K562 (cell line): Measurements from ENCODE around the gene CHST2. TPM values are rescaled to one million over a fixed set of nuclear protein-coding genes. Genes with fewer than 3 reads are reported as not detected.
A peak's percentile ranks its signal among the peaks of the same experiment; 100 is the strongest.

Experiments used
- ATAC-seq: fragments of 200-7000 bp; cut with Tn5 transposase; 3 replicates; pipeline ENCODE4 v1.9.1; 2020; ENCODE audit warnings: moderate library complexity
- BruUV-seq: library from RNA; stranded (reverse); fragments of 400-500 nt; replicated peaks from 2 replicates; lab custom pipeline; 2021; lab: Mats Ljungman, UMichigan
- CTCF ChIA-PET: fragments of 300-600 bp; formaldehyde crosslinking; extraction: SDS; loops from one replicate; lab custom pipeline; 2021; ENCODE audit warnings: low intra/inter-chr PET ratio; lab: Yijun Ruan, JAX
- POLR2A ChIA-PET: fragments of 300-600, 350-650 bp; sonication (Branson Sonifier 250); formaldehyde crosslinking; extraction: SDS; loops from one replicate; lab custom pipeline; 2021; ENCODE audit warnings: antibody characterized with exemption, inconsistent platforms; lab: Yijun Ruan, JAX
- DNase-seq, 4 experiments: peaks; one replicate each; pipeline versions ENCODE4 v3.0.0 to v3.0.0-alpha.2; 2011 to 2018; ENCODE audit warnings: low spot score in 3 of 4, mixed read lengths in 3 of 4; ENCODE audit errors: extremely low read depth in 1 of 4
- FAIRE-seq: peaks from 2 replicates; lab custom pipeline; 2011; peaks lifted over from hg19 to GRCh38; lab: Jason Lieb, UNC
- H2AFZ ChIP-seq: 2 replicates; pipeline ENCODE4 v1.6.0; 2011; ENCODE audit warnings: low read depth, low read length, control low read depth, inconsistent platforms
- H3K27ac ChIP-seq: fragments of 200-600 bp; 3 replicates; pipeline ENCODE4 v1.8.0; 2011; ENCODE audit warnings: low read depth, mild to moderate bottlenecking, control low read depth, inconsistent platforms, low read length, moderate library complexity, mixed read lengths; ENCODE audit errors: extremely low read depth
- H3K27me3 ChIP-seq, 2 experiments: fragments of 300-600 bp in 1 of 2; 2 replicates in 1 of 2; 3 replicates in 1 of 2; pipeline versions ENCODE4 v1.6.0 to v1.8.0; 2011; ENCODE audit warnings: inconsistent platforms in 2 of 2, low read length in 2 of 2, mild to moderate bottlenecking in 1 of 2, mixed read lengths in 1 of 2, moderate library complexity in 1 of 2; ENCODE audit not compliant: control insufficient read depth in 2 of 2, insufficient read depth in 2 of 2
- H3K36me3 ChIP-seq: fragments of 300-600 bp; 3 replicates; pipeline ENCODE4 v1.8.0; 2011; ENCODE audit warnings: mild to moderate bottlenecking, low read length, inconsistent platforms; ENCODE audit not compliant: control insufficient read depth, insufficient read depth
- H3K4me1 ChIP-seq, 2 experiments: fragments of 200-600 bp in 1 of 2; replicated peaks in 1 of 2; 2 replicates in 1 of 2; 3 replicates in 1 of 2; pipeline versions ENCODE4 v1.5.1 to v1.8.0; 2011; ENCODE audit warnings: inconsistent platforms in 2 of 2, low read length in 2 of 2, mild to moderate bottlenecking in 1 of 2, mixed read lengths in 1 of 2, moderate library complexity in 1 of 2; ENCODE audit not compliant: control insufficient read depth in 2 of 2, insufficient read depth in 2 of 2
- H3K4me2 ChIP-seq: 2 replicates; pipeline ENCODE4 v1.6.1; 2011; ENCODE audit warnings: low read length, control low read depth, inconsistent platforms, mixed read lengths; ENCODE audit not compliant: insufficient read depth
- H3K4me3 ChIP-seq: fragments of 200-600 bp; sonication (generic), shearing (Covaris generic); 2 replicates; pipeline ENCODE4 v1.5.1; 2016; ENCODE audit warnings: control low read depth, inconsistent platforms
- H3K79me2 ChIP-seq: fragments of 200-600 bp; 3 replicates; pipeline ENCODE4 v1.8.0; 2011; ENCODE audit warnings: low read length, inconsistent platforms; ENCODE audit not compliant: control insufficient read depth, insufficient read depth
- H3K9ac ChIP-seq, 2 experiments: 2 replicates each; pipeline versions ENCODE4 v1.6.0 to v1.6.1; 2011; ENCODE audit warnings: low read depth in 2 of 2, low read length in 2 of 2, control low read depth in 1 of 2, inconsistent platforms in 1 of 2, mild to moderate bottlenecking in 1 of 2, mixed read lengths in 1 of 2; ENCODE audit not compliant: insufficient read depth in 1 of 2
- H3K9me1 ChIP-seq: one replicate; pipeline ENCODE4 v1.6.0; 2011; ENCODE audit warnings: inconsistent platforms, mild to moderate bottlenecking, low read length, moderate library complexity; ENCODE audit not compliant: control insufficient read depth, insufficient read depth
- H3K9me3 ChIP-seq: replicated peaks from 2 replicates; pipeline ENCODE4 v1.5.1; 2011; ENCODE audit warnings: low read depth, low read length, inconsistent platforms; ENCODE audit not compliant: control insufficient read depth, insufficient read depth
- H4K20me1 ChIP-seq: replicated peaks from 2 replicates; pipeline ENCODE4 v1.6.1; 2011; ENCODE audit warnings: low read length, inconsistent platforms, mixed read lengths; ENCODE audit not compliant: control insufficient read depth, insufficient read depth
- BRD4 ChIP-seq: fragments of 200-600 bp; sonication (generic); IDR thresholded peaks from 2 replicates; pipeline ENCODE4 v1.6.1; 2017; ENCODE audit warnings: inconsistent platforms
- FOSL1 ChIP-seq: fragments of 200-800 bp; sonication (Bioruptor generic); conservative IDR thresholded peaks from 2 replicates; pipeline ENCODE4 v1.6.1; 2016; ENCODE audit warnings: missing genetic modification characterization, missing compliant biosample characterization
- NBN ChIP-seq: fragments of 450-650 bp; IDR thresholded peaks from 2 replicates; pipeline ENCODE4 v1.6.1; 2016; ENCODE audit warnings: low read depth, mild to moderate bottlenecking
- NFYB ChIP-seq: IDR thresholded peaks from 2 replicates; pipeline ENCODE4 v1.6.1; 2011; ENCODE audit warnings: mild to moderate bottlenecking, moderate library complexity; ENCODE audit not compliant: insufficient read length; ENCODE audit errors: extremely low read depth
- POLR2H ChIP-seq: IDR thresholded peaks from 2 replicates; pipeline ENCODE4 v1.6.1; 2016; ENCODE audit warnings: missing genetic modification characterization, low read depth, mild to moderate bottlenecking, control low read depth, missing compliant biosample characterization, moderate library complexity
- RBM14 ChIP-seq: fragments of 200-400 bp; formaldehyde crosslinking; IDR thresholded peaks from 2 replicates; pipeline ENCODE4 v1.6.1; 2018; ENCODE audit warnings: low read depth, mild to moderate bottlenecking, low read length, moderate library complexity, borderline replicate concordance; ENCODE audit not compliant: insufficient read depth
- RBM17 ChIP-seq: fragments of 200-400 bp; formaldehyde crosslinking; IDR thresholded peaks from 2 replicates; pipeline ENCODE4 v1.6.1; 2017; ENCODE audit warnings: low read depth, mild to moderate bottlenecking, low read length, borderline replicate concordance
- RBM39 ChIP-seq: fragments of 200-400 bp; formaldehyde crosslinking; optimal IDR thresholded peaks from 2 replicates; pipeline ENCODE3; 2018; ENCODE audit warnings: low read depth, low read length
- SAP30 ChIP-seq: fragments of 200-600 bp; sonication (generic); IDR thresholded peaks from 2 replicates; pipeline ENCODE4 v1.6.1; 2012; ENCODE audit warnings: borderline replicate concordance, low read depth, mild to moderate bottlenecking, moderate library complexity, low read length, control low read depth, inconsistent platforms; ENCODE audit not compliant: insufficient read depth, poor library complexity, severe bottlenecking
- SRSF3 ChIP-seq: fragments of 200-400 bp; formaldehyde crosslinking; IDR thresholded peaks from 2 replicates; pipeline ENCODE4 v1.6.1; 2016; ENCODE audit warnings: mild to moderate bottlenecking, low read length, moderate library complexity; ENCODE audit not compliant: insufficient read depth
- WGBS: fragments of 100-300 bp; shearing (Covaris generic); methylation state at CpG from one replicate; pipeline ENCODE4 v1.1.6; 2016; ENCODE audit warnings: low coverage, mixed read lengths; ENCODE audit not compliant: insufficient coverage; ENCODE audit errors: missing lambda C conversion rate; 5-methylcytosine and 5-hydroxymethylcytosine counted together
- in situ Hi-C: fragments of 300-500 bp; cut with MboI; formaldehyde crosslinking; loops from 4 replicates; pipeline ENCODE4 v1.15.0; 2018; ENCODE audit warnings: inconsistent platforms, mixed read lengths
- intact Hi-C: fragments of 100-400 bp; cut with micrococcal nuclease; formaldehyde crosslinking; loops from 2 replicates; pipeline ENCODE4 v1.14.2; 2022
- polyA plus RNA-seq, 8 experiments: library from polyadenylated mRNA; depleted of rRNA in 4 of 8; stranded (reverse) in 5 of 8; unstranded in 3 of 8; fragments of >200 nt; fragmentation: Nextera tagmentation in 2 of 8; fragmentation: Illumina TruSeq in 1 of 8; extraction: Ambion mirVana in 2 of 8; extraction: Trizol in 1 of 8; gene quantifications; 2 replicates each; pipeline versions ENCODE4 v1.2.1 to v1.2.3, GENCODE V29; 2011 to 2014; ENCODE audit warnings: inconsistent platforms in 1 of 8, missing spikeins in 1 of 8
- total RNA-seq, 7 experiments: library from RNA; depleted of rRNA in 6 of 7; stranded (reverse); fragments of >200 nt in 6 of 7; fragmentation: Illumina TruSeq in 2 of 7; extraction: Trizol in 2 of 7; gene quantifications; 2 replicates each; pipeline versions ENCODE4 v1.2.1 to v1.2.3, GENCODE V29; 2011 to 2021; ENCODE audit warnings: low replicate concordance in 1 of 7
- TF ChIP-seq, protein P1 (sequence below): IDR thresholded peaks from 2 replicates; pipeline ENCODE4 v1.6.1; 2014; ENCODE audit warnings: antibody characterized with exemption
- TF ChIP-seq, protein P2 (sequence below): fragments of 450-650 bp; formaldehyde crosslinking; IDR thresholded peaks from 2 replicates; pipeline ENCODE4 v1.4.0; 2020; ENCODE audit warnings: mild to moderate bottlenecking, moderate library complexity
- TF ChIP-seq, protein P3 (sequence below): fragments of 450-650 bp; formaldehyde crosslinking; IDR thresholded peaks from 2 replicates; pipeline ENCODE4 v1.4.0; 2020; ENCODE audit warnings: mild to moderate bottlenecking, moderate library complexity
- TF ChIP-seq, protein P4 (sequence below): fragments of 450-650 bp; IDR thresholded peaks from 2 replicates; pipeline ENCODE4 v1.6.1; 2016

The CHST2 gene
- total and polyA plus RNA-seq, 9 of the 15 experiments (the other 6 are each of a cell fraction or from before 2014, with no cell fraction given) = 3.4 to 60.3 (median 13.9) TPM

DNA sequence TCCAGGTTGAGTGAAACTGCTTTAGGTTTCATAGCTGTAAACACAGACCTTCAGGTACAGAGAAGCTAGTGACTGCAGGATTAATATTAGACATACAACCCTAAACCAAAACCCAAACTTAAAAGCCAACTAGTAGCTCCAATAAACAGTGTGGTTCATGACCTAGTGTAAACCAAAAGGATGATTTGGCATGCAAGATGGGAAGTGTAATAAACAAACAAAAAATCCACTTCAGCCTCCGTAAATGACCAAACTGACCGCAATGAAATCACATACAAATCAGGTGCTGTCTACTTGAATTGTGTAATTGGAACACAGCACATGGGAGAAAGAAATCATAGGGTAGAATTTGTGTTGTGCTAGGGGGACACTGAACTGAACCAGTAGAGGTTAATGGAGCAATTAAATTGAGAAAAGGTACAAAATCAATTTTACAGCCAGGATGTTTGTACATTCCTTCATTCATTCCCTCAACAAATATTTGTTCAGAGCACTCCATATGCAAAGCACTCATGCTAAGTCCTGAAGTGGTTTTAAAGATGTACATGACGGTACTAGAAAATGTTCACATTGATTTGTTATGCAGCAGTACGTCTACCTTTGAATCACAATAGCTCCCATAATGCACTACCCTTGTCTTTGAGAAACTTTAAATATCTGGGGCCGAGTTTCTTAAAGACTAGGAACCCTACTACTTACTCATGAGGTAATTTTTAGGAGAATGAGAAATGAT lies 21.4 kb upstream of the CHST2 start (continued):
- no peak for TF ChIP-seq BRD4
- TF ChIP-seq, protein P1, sequence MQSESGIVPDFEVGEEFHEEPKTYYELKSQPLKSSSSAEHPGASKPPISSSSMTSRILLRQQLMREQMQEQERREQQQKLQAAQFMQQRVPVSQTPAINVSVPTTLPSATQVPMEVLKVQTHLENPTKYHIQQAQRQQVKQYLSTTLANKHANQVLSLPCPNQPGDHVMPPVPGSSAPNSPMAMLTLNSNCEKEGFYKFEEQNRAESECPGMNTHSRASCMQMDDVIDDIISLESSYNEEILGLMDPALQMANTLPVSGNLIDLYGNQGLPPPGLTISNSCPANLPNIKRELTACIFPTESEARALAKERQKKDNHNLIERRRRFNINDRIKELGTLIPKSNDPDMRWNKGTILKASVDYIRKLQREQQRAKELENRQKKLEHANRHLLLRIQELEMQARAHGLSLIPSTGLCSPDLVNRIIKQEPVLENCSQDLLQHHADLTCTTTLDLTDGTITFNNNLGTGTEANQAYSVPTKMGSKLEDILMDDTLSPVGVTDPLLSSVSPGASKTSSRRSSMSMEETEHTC = no peak

DNA sequence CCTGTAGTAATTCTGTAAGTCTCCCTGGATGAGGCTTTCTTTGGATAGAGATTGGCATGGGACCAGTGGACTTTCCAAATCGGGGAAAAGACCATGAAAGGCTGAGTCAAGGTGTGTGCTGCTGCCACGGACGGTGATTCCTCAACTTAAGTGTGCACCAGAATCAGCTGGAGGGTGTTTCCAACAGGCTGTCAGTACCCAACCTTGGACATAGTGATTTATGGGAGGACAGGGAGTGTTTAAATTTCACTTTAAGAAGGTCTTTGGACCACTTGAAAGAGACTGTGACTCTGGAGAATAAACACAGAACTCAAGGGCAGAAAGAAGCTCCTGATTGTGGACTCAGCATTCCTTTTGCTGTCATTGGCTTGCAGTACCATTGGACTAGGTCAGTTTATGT lies 20.4 kb upstream of the CHST2 start:
- no peaks in the 10 kb centered on the region for H3K9me1 ChIP-seq
- H3K4me3 ChIP-seq = no peak overlapping the region
- H3K9ac ChIP-seq = no peak overlapping the region
- H3K79me2 ChIP-seq = no peaks in the 10 kb centered on the region
- no peaks in the 10 kb centered on the region for H4K20me1 ChIP-seq
- no peaks in the 10 kb centered on the region for H3K27me3 ChIP-seq
- BruUV-seq = no TSS peak
- intact Hi-C loops (no loop called here), in situ Hi-C loops (no loop called here)
- H3K9me3 ChIP-seq = peaks cover 10% of the 10 kb centered on the region
- peak overlapping the region; percentile 64 for H2AFZ ChIP-seq
- no peaks in the 10 kb centered on the region for H3K36me3 ChIP-seq
- 49% methylated on average over 3 of the region's 3 CpGs for whole genome bisulfite sequencing
- no peak for DNase-seq
- POLR2A ChIA-PET = interaction anchor here (0.8 to 1.3 kb wide), 2 partner anchors 40 to 42 kb away, joined by 3 to 4 read pairs; no protein-coding TSS in a partner anchor
- H3K4me2 ChIP-seq = no peak overlapping the region
- peak; percentile 31; the same call in 1 of the 3 replicates for ATAC-seq
- H3K27ac ChIP-seq = no peak overlapping the region
- CTCF ChIA-PET = no interaction called here
- no peak for FAIRE-seq
- H3K4me1 ChIP-seq = peaks cover 0 to 4% of the 10 kb centered on the region in 2 experiments; a peak in 2 of 5 replicates
- TF ChIP-seq, protein P2, sequence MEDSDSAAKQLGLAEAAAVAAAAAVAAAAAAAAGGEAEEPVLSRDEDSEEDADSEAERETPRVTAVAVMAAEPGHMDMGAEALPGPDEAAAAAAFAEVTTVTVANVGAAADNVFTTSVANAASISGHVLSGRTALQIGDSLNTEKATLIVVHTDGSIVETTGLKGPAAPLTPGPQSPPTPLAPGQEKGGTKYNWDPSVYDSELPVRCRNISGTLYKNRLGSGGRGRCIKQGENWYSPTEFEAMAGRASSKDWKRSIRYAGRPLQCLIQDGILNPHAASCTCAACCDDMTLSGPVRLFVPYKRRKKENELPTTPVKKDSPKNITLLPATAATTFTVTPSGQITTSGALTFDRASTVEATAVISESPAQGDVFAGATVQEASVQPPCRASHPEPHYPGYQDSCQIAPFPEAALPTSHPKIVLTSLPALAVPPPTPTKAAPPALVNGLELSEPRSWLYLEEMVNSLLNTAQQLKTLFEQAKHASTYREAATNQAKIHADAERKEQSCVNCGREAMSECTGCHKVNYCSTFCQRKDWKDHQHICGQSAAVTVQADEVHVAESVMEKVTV (CRISPR knock-in tag) = no peak
- TF ChIP-seq NBN = no peak
- no peak for TF ChIP-seq RBM17
- TF ChIP-seq, protein P3, sequence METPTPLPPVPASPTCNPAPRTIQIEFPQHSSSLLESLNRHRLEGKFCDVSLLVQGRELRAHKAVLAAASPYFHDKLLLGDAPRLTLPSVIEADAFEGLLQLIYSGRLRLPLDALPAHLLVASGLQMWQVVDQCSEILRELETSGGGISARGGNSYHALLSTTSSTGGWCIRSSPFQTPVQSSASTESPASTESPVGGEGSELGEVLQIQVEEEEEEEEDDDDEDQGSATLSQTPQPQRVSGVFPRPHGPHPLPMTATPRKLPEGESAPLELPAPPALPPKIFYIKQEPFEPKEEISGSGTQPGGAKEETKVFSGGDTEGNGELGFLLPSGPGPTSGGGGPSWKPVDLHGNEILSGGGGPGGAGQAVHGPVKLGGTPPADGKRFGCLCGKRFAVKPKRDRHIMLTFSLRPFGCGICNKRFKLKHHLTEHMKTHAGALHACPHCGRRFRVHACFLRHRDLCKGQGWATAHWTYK (CRISPR knock-in tag) = no peak
- TF ChIP-seq, protein P4, sequence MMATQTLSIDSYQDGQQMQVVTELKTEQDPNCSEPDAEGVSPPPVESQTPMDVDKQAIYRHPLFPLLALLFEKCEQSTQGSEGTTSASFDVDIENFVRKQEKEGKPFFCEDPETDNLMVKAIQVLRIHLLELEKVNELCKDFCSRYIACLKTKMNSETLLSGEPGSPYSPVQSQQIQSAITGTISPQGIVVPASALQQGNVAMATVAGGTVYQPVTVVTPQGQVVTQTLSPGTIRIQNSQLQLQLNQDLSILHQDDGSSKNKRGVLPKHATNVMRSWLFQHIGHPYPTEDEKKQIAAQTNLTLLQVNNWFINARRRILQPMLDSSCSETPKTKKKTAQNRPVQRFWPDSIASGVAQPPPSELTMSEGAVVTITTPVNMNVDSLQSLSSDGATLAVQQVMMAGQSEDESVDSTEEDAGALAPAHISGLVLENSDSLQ = peak; percentile 82
- TF ChIP-seq RBM14 = no peak
- no peak for TF ChIP-seq POLR2H (tag)
- TF ChIP-seq FOSL1 (tag) = no peak
- no peak for TF ChIP-seq SAP30
- no peak for TF ChIP-seq SRSF3
- TF ChIP-seq NFYB = no peak
- no peak for TF ChIP-seq RBM39
